ENCODE data around the gene MRPS35. TPM values are rescaled to one million over a fixed set of nuclear protein-coding genes. Genes with fewer than 3 reads are reported as not detected.

MRPS35 gene
- total RNA-seq, 2 donors from 2014 or later: 41.5 to 56.0 TPM

DNA sequence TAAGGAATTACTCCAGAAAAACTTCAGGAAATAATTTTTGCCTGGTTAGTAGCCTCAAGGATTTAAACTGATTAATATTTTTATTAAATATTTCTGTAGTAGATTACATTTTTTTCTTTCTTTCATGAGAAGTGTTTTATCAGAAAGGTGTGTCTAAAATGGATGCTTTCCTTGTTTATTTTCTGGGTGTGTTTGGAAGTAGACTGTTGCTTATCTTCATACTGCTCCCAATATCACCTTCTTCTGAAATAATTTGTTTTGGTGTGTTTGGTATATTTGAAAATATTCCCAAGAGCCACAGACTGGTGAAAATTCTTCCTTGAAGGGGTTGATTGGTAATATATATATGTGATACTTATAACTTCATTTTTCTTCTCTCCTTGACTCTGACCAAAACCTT is 24.5 kb upstream of the MRPS35 start:
- H3K4me3 ChIP-seq: no peak overlapping the region
- H3K4me1 ChIP-seq: no peaks in the 10 kb centered on the region
- no peaks in the 10 kb centered on the region for H3K27me3 ChIP-seq
- H3K36me3 ChIP-seq: peaks cover 80% of the 10 kb centered on the region
- TF ChIP-seq CTCF (IDR thresholded peaks at IDR 0.05): no peak
- DNase-seq (ENCODE audit: low spot score): no peak
- H3K9me3 ChIP-seq: no peaks in the 10 kb centered on the region
- no peak overlapping the region for H3K27ac ChIP-seq

- no peak for DNase-seq (ENCODE audit: low spot score)
- Histone ChIP-seq H3K27ac (no peak overlapping the region), H3K27me3 (no peaks in the 10 kb centered on the region), H3K36me3 (peaks cover 85% of the 10 kb centered on the region), H3K4me3 (no peak overlapping the region), H3K9me3 (no peaks in the 10 kb centered on the region), H3K4me1 (no peaks in the 10 kb centered on the region)
- TF ChIP-seq CTCF (IDR thresholded peaks at IDR 0.05): no peak
Observed at GRCh38 chr12:27688671-27689070, 22.0 kb upstream of the MRPS35 start.

GRCh38 chr12:27689558-27690180 is 21.0 kb upstream of the MRPS35 start:
- no peak for DNase-seq (ENCODE audit: low spot score)
- Histone ChIP-seq H3K36me3 (peaks cover 91% of the 10 kb centered on the region), H3K9me3 (no peaks in the 10 kb centered on the region), H3K27ac (no peak overlapping the region), H3K27me3 (no peaks in the 10 kb centered on the region), H3K4me1 (no peaks in the 10 kb centered on the region), H3K4me3 (no peak overlapping the region)
- no peak for TF ChIP-seq CTCF (IDR thresholded peaks at IDR 0.05)

GRCh38 chr12:27693403-27693802 is 17.2 kb upstream of the MRPS35 start:
- Histone ChIP-seq H3K4me1 (no peaks in the 10 kb centered on the region), H3K36me3 (peaks cover 67% of the 10 kb centered on the region), H3K27me3 (no peaks in the 10 kb centered on the region), H3K27ac (no peak overlapping the region), H3K9me3 (no peaks in the 10 kb centered on the region), H3K4me3 (no peak overlapping the region)
- no peak for TF ChIP-seq CTCF (IDR thresholded peaks at IDR 0.05)
- no peak for DNase-seq (ENCODE audit: low spot score)

GRCh38 chr12:27695556-27696292 is 14.9 kb upstream of the MRPS35 start:
- H3K4me1 ChIP-seq: no peaks in the 10 kb centered on the region
- no peak for DNase-seq (ENCODE audit: low spot score)
- no peaks in the 10 kb centered on the region for H3K27me3 ChIP-seq
- H3K4me3 ChIP-seq: no peak overlapping the region
- H3K36me3 ChIP-seq: peaks cover 44% of the 10 kb centered on the region
- TF ChIP-seq CTCF (IDR thresholded peaks at IDR 0.05): no peak
- H3K9me3 ChIP-seq: no peaks in the 10 kb centered on the region
- H3K27ac ChIP-seq: no peak overlapping the region
